ENCODE measurements around the gene ANKMY1. TPM values are rescaled to one million over a fixed set of nuclear protein-coding genes. Genes with fewer than 3 reads are reported as not detected.
A peak's percentile ranks its signal among the peaks of the same experiment; 100 is the strongest.
"Not testable (repeated sequence)": the region's sequence is repeated elsewhere in the genome, so short reads cannot be mapped to it uniquely, and the experiment has no call there.

ANKMY1 gene
- total RNA-seq, 1 donor from 2014 or later: 5.6 TPM

- peak; percentile 17 for DNase-seq
- intact Hi-C loops (cut with DNase I): no loop called here
- no peak for ATAC-seq (ENCODE audit: poor library complexity)
These were observed 56.2 kb downstream of the ANKMY1 start for GRCh38 chr2:240501531-240501991.

GRCh38 chr2:240500561-240501423 lies 57.0 kb downstream of the ANKMY1 start:
- DNase-seq (no peak), ATAC-seq (ENCODE audit: poor library complexity) (no peak)
- intact Hi-C loops (cut with DNase I): no loop called here

GRCh38 chr2:240499309-240500301 lies 58.2 kb downstream of the ANKMY1 start:
- ATAC-seq (ENCODE audit: poor library complexity) (no peak), DNase-seq (no peak)
- intact Hi-C loops (cut with DNase I): no loop called here

GRCh38 chr2:240498958-240499260 lies 58.9 kb downstream of the ANKMY1 start:
- intact Hi-C loops (cut with DNase I): no loop called here
- ATAC-seq (ENCODE audit: poor library complexity): no peak
- DNase-seq: no peak

GRCh38 chr2:240498171-240498957 lies 59.4 kb downstream of the ANKMY1 start:
- DNase-seq (no peak), ATAC-seq (ENCODE audit: poor library complexity) (no peak)
- intact Hi-C loops (cut with DNase I): no loop called here

GRCh38 chr2:240497082-240497481 lies 60.7 kb downstream of the ANKMY1 start:
- ATAC-seq (ENCODE audit: poor library complexity); DNase-seq; intact Hi-C loops (cut with DNase I): not testable (repeated sequence)

- DNase-seq; intact Hi-C loops (cut with DNase I); ATAC-seq (ENCODE audit: poor library complexity): not testable (repeated sequence)
These were observed 62.8 kb downstream of the ANKMY1 start for GRCh38 chr2:240494942-240495341.

- intact Hi-C loops (cut with DNase I): no loop called here
- ATAC-seq (ENCODE audit: poor library complexity): no peak
- no peak for DNase-seq
These were observed 63.5 kb downstream of the ANKMY1 start for GRCh38 chr2:240494194-240494793.

GRCh38 chr2:240491483-240491882 lies 66.3 kb downstream of the ANKMY1 start:
- ATAC-seq (ENCODE audit: poor library complexity) (no peak), DNase-seq (no peak)
- intact Hi-C loops (cut with DNase I): no loop called here

GRCh38 chr2:240482141-240482540 lies 75.6 kb downstream of the ANKMY1 start:
- ATAC-seq (ENCODE audit: poor library complexity) (no peak), DNase-seq (peak; percentile 26)
- intact Hi-C loops (cut with DNase I): no loop called here

- ATAC-seq (ENCODE audit: poor library complexity) (no peak), DNase-seq (no peak)
- intact Hi-C loops (cut with DNase I): no loop called here
These were observed 76.1 kb downstream of the ANKMY1 start for GRCh38 chr2:240481720-240482119.

- ATAC-seq (ENCODE audit: poor library complexity) (no peak), DNase-seq (no peak)
- intact Hi-C loops (cut with DNase I): no loop called here
These were observed 76.8 kb downstream of the ANKMY1 start for GRCh38 chr2:240480834-240481623.

- ATAC-seq (ENCODE audit: poor library complexity) (no peak), DNase-seq (no peak)
- intact Hi-C loops (cut with DNase I): no loop called here
These were observed 78.7 kb downstream of the ANKMY1 start for GRCh38 chr2:240479111-240479501.

GRCh38 chr2:240478346-240479110 lies 79.3 kb downstream of the ANKMY1 start:
- DNase-seq (no peak), ATAC-seq (ENCODE audit: poor library complexity) (no peak)
- intact Hi-C loops (cut with DNase I): no loop called here

GRCh38 chr2:240477916-240478315 lies 79.9 kb downstream of the ANKMY1 start:
- DNase-seq (no peak), ATAC-seq (ENCODE audit: poor library complexity) (no peak)
- intact Hi-C loops (cut with DNase I): no loop called here

- DNase-seq (no peak), ATAC-seq (ENCODE audit: poor library complexity) (no peak)
- intact Hi-C loops (cut with DNase I): no loop called here
These were observed 84.6 kb downstream of the ANKMY1 start for GRCh38 chr2:240473211-240473610.

Data from Right ventricle myocardium superior (tissue), 1 donor.